ENCODE results near the gene COG3.

The COG3 gene

DNA sequence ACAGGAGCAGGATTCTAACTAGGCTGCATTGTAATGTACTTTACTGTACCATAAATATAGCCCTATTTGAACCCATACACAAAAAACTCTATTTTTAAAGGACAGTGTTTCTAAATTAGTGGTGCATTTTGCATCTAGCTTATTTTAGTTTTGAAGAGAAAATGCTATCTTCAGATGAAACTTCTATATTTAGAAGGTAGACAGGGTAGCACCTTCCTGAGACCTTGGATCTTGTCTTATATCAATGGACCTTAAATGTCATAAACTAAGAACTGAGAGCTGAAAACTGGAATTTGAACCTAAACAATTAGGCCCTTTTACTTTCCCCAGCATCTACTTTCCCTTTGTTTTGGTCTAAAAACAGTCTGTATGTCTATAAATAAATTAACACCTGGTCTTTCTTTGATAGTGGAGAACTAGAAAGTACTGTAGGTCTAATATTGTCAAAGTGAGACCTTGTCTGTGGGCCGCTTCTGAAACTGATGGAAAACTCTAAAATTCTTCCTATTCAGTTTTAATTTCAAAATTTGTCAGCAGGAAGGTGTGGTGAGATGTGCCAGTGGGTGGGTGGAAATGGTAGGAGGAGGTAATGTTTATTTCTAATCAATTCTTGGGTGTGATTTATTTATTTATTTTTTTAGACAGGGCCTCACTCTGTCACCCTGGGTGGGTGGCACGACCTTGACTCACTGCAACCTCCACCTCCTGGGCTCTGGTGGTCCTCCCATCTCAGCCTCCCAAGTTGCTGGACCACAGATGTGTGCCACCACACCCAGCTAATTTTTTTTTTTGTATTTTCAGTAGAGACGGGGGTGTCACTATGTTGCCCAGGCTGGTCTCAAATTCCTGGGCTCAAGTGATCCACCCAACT is 10.1 kb downstream of the COG3 start:
- no peak for TF ChIP-seq CTCF (IDR thresholded peaks at IDR 0.05; ENCODE audit: extremely low read depth, missing control alignments)
- DNase-seq (ENCODE audit: low spot score) = no peak

DNA sequence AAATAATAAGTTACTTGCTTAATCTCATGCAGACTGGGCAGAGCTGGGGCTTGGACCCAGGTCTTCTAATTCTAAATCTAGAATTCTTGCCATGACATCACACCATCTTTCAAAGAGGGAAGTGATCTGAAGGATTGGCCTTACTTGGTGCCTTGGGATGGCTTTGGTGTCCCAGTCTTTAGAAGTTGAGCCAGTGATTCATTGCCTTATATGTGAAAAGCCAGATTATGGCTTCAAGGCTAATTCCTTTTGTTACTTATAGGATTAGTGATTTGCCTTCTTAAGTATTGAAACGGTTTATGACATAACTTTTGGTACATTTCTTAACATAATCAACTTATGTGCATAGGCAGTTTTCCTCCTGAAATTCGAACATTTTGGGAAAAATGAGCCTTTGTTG is 14.9 kb downstream of the COG3 start:
- DNase-seq (ENCODE audit: low spot score) = no peak

GRCh38 chr13:45481688-45482087 is 16.9 kb downstream of the COG3 start:
- TF ChIP-seq CTCF (IDR thresholded peaks at IDR 0.05; ENCODE audit: extremely low read depth, missing control alignments) = no peak
- no peak for DNase-seq (ENCODE audit: low spot score)

More for the DNA sequence above, 14.9 kb downstream of the COG3 start:
- no peak for TF ChIP-seq CTCF (IDR thresholded peaks at IDR 0.05; ENCODE audit: extremely low read depth, missing control alignments)

GRCh38 chr13:45482571-45483173 is 17.9 kb downstream of the COG3 start:
- no peak for DNase-seq (ENCODE audit: low spot score)
- TF ChIP-seq CTCF (IDR thresholded peaks at IDR 0.05; ENCODE audit: extremely low read depth, missing control alignments) = no peak

- no peak for TF ChIP-seq CTCF (IDR thresholded peaks at IDR 0.05; ENCODE audit: extremely low read depth, missing control alignments)
- no peak for DNase-seq (ENCODE audit: low spot score)
These were observed 22.9 kb downstream of the COG3 start for GRCh38 chr13:45487604-45488003.

DNA sequence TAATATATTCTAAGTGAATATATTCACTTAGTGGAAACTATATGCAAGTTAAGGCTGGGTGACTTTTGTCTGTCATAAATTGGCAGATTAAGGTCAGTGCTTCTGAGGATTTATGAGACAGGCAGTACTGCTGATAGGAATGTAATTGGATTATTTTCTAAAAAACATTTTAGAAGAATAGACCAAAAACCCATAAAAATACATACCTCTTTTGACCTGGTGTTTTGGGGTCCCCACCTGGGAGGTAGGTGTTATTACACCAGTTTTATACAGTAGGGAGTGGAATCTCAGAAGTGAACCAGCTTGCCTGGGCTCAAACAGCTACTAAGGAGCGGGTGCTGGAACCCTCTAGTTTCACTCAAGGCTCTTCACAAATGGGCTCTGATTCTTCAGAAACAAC is 25.3 kb downstream of the COG3 start:
- DNase-seq (ENCODE audit: low spot score) = no peak
- peak; percentile 5 for TF ChIP-seq CTCF (IDR thresholded peaks at IDR 0.05; ENCODE audit: extremely low read depth, missing control alignments)

DNA sequence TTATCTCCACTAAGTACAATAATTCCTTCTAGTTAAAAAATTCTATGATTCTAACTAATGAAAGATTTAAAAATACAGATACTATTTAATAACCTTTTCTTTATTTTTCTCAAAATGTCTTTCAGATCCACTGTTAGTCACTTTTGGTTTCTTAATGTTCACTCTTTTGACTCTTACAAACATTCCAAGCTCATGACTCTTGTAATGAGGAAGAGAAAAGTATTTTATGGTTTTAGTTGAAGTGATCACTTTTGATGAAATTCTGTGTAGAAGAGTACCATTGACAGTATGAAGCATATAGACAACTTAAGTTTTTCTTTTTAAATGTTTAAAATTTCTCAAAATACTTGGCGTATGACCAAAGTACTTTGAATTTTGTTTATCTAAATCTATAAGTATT is 27.8 kb downstream of the COG3 start:
- TF ChIP-seq CTCF (IDR thresholded peaks at IDR 0.05; ENCODE audit: extremely low read depth, missing control alignments) = no peak

More for the DNA sequence above, 27.8 kb downstream of the COG3 start:
- no peak for DNase-seq (ENCODE audit: low spot score)

Data from GM20000 (cell line).